HCT116 (cell line): ENCODE data around the gene FXYD1. TPM values are rescaled to one million over a fixed set of nuclear protein-coding genes. Genes with fewer than 3 reads are reported as not detected.

ENCODE experiments used
- ATAC-seq: fragments of 200-7000 bp; cut with Tn5 transposase; 2 replicates; pipeline ENCODE4 v1.9.1; 2020; ENCODE audit warnings: mild to moderate bottlenecking, moderate library complexity
- BruUV-seq: library from RNA; stranded (reverse); fragments of 400-500 nt; replicated peaks from 2 replicates; lab custom pipeline; 2021; lab: Mats Ljungman, UMichigan
- CTCF ChIA-PET: fragments of 300-600 bp; sonication (Branson Sonifier 250); formaldehyde crosslinking; loops from one replicate; lab custom pipeline; 2021; ENCODE audit warnings: antibody characterized with exemption; lab: Charles Lee
- POLR2A ChIA-PET: fragments of 300-600, 350-600 bp; sonication (Branson Sonifier 250); formaldehyde crosslinking; loops from one replicate; lab custom pipeline; 2021; ENCODE audit warnings: antibody characterized with exemption; lab: Charles Lee
- RAD21 ChIA-PET, 2 experiments: fragments of 300-600 bp; sonication (Branson Sonifier 250); formaldehyde crosslinking; loops; one replicate each; lab custom pipeline; 2023; ENCODE audit warnings: low total read pairs in 2 of 2; ENCODE audit not compliant: uncharacterized antibody in 2 of 2, unreplicated experiment in 2 of 2, low non-redundant PET in 1 of 2; lab: Charles Lee
- DNase-seq: peaks from one replicate; pipeline ENCODE4 v3.0.0-alpha.2; 2010; ENCODE audit warnings: low read depth, low spot score
- H2AFZ ChIP-seq: fragments of 200-600 bp; shearing (Covaris generic), sonication (generic); 2 replicates; pipeline ENCODE4 v1.6.1; 2017; ENCODE audit warnings: low read depth, mixed run types, mixed read lengths, antibody characterized with exemption, low read length; ENCODE audit not compliant: poor library complexity, severe bottlenecking
- H3K27ac ChIP-seq: 2 replicates; pipeline ENCODE4 v1.5.1; 2012; ENCODE audit warnings: low read depth, low read length
- H3K27me3 ChIP-seq: fragments of 200-600 bp; sonication (generic); 2 replicates; pipeline ENCODE4 v1.6.1; 2016; ENCODE audit warnings: mixed run types, low read length, mixed read lengths; ENCODE audit not compliant: insufficient read depth
- H3K36me3 ChIP-seq, 2 experiments: fragments of 200-500 bp in 1 of 2; fragments of 200-600 bp in 1 of 2; sonication (Bioruptor generic) in 1 of 2; sonication (generic) in 1 of 2; 2 replicates each; pipeline versions ENCODE4 v1.5.1 to v1.6.1; 2014 to 2016; ENCODE audit warnings: low read length in 2 of 2, inconsistent platforms in 1 of 2, mixed read lengths in 1 of 2, mixed run types in 1 of 2; ENCODE audit not compliant: insufficient read depth in 2 of 2, control insufficient read depth in 1 of 2
- H3K4me1 ChIP-seq, 2 experiments: fragments of 200-600 bp in 1 of 2; sonication (generic) in 1 of 2; 2 replicates each; pipeline versions ENCODE4 v1.5.1 to v1.6.1; 2012 to 2017; ENCODE audit warnings: low read length in 2 of 2, inconsistent platforms in 1 of 2, mild to moderate bottlenecking in 1 of 2, mixed read lengths in 1 of 2, mixed run types in 1 of 2, moderate library complexity in 1 of 2; ENCODE audit not compliant: insufficient read depth in 2 of 2, control insufficient read depth in 1 of 2
- H3K4me2 ChIP-seq: fragments of 200-600 bp; sonication (generic); 2 replicates; pipeline ENCODE4 v1.6.1; 2017; ENCODE audit warnings: mixed run types, low read length, mixed read lengths
- H3K4me3 ChIP-seq, 2 experiments: fragments of 200-600 bp in 1 of 2; sonication (generic) in 1 of 2; replicated peaks in 1 of 2; 2 replicates each; pipeline ENCODE4 v1.5.1; 2011 to 2016; ENCODE audit warnings: low read length in 2 of 2, control low read depth in 1 of 2, low read depth in 1 of 2, mild to moderate bottlenecking in 1 of 2, mixed read lengths in 1 of 2, mixed run types in 1 of 2
- H3K79me2 ChIP-seq: fragments of 200-600 bp; sonication (generic); 2 replicates; pipeline ENCODE4 v1.6.1; 2017; ENCODE audit warnings: mild to moderate bottlenecking, mixed run types, low read length, moderate library complexity, mixed read lengths; ENCODE audit not compliant: insufficient read depth
- H3K9ac ChIP-seq: fragments of 200-600 bp; sonication (generic); 2 replicates; pipeline ENCODE4 v1.6.1; 2016; ENCODE audit warnings: low read length, mixed read lengths
- H3K9me2 ChIP-seq: fragments of 200-600 bp; sonication (generic), shearing (Covaris generic); 2 replicates; pipeline ENCODE4 v1.6.1; 2017; ENCODE audit warnings: mixed run types, mild to moderate bottlenecking, moderate library complexity; ENCODE audit not compliant: insufficient read depth
- H3K9me3 ChIP-seq, 2 experiments: fragments of 200-500 bp in 1 of 2; fragments of 200-600 bp in 1 of 2; sonication (Bioruptor generic) in 1 of 2; sonication (generic) in 1 of 2; 2 replicates each; pipeline ENCODE4 v1.6.1; 2014 to 2017; ENCODE audit warnings: low read length in 2 of 2, mixed read lengths in 2 of 2, inconsistent platforms in 1 of 2, low read depth in 1 of 2, mild to moderate bottlenecking in 1 of 2, mixed run types in 1 of 2, moderate library complexity in 1 of 2; ENCODE audit not compliant: control insufficient read depth in 1 of 2, insufficient read depth in 1 of 2
- H4K20me1 ChIP-seq: fragments of 200-600 bp; sonication (generic), shearing (Covaris generic); 2 replicates; pipeline ENCODE4 v1.6.1; 2017; ENCODE audit warnings: mixed run types, mild to moderate bottlenecking, moderate library complexity; ENCODE audit not compliant: insufficient read depth
- CEBPB ChIP-seq: IDR thresholded peaks from 2 replicates; pipeline ENCODE4 v1.6.1; 2012; ENCODE audit warnings: low read depth
- EZH2phosphoT487 ChIP-seq: fragments of 200-600 bp; IDR thresholded peaks from 2 replicates; pipeline ENCODE4 v1.6.1; 2018; ENCODE audit warnings: antibody characterized with exemption, borderline replicate concordance
- JUND ChIP-seq: IDR thresholded peaks from 2 replicates; pipeline ENCODE4 v1.6.1; 2012
- POLR2A ChIP-seq: IDR thresholded peaks from 2 replicates; pipeline ENCODE4 v1.7.0; 2011; ENCODE audit warnings: borderline replicate concordance; ENCODE audit not compliant: insufficient read depth, insufficient read length; ENCODE audit errors: extremely low read depth
- RAD21 ChIP-seq: IDR thresholded peaks from 2 replicates; pipeline ENCODE4 v1.6.1; 2012; ENCODE audit warnings: low read depth, mild to moderate bottlenecking
- SIN3A ChIP-seq: IDR thresholded peaks from 2 replicates; pipeline ENCODE4 v1.6.1; 2012; ENCODE audit warnings: low read depth
- SP1 ChIP-seq: IDR thresholded peaks from 2 replicates; pipeline ENCODE4 v1.6.1; 2012; ENCODE audit warnings: low read depth
- TCF7L2 ChIP-seq: IDR thresholded peaks from 2 replicates; pipeline ENCODE4 v1.7.0; 2011; ENCODE audit warnings: borderline replicate concordance, inconsistent platforms; ENCODE audit not compliant: insufficient read depth, insufficient read length; ENCODE audit errors: extremely low read depth
- ZFX ChIP-seq: fragments of 450-650 bp; IDR thresholded peaks from 2 replicates; pipeline ENCODE4 v1.6.1; 2017
- intact Hi-C: fragments of 100-400 bp; cut with micrococcal nuclease; formaldehyde crosslinking; loops from 2 replicates; pipeline ENCODE4 v1.10.0; 2022
- total RNA-seq: library from RNA; stranded (reverse); gene quantifications from one replicate; pipeline ENCODE4 v1.2.1, GENCODE V29; 2021; ENCODE audit not compliant: unreplicated experiment
- TF ChIP-seq, protein P1 (sequence below): IDR thresholded peaks from 2 replicates; pipeline ENCODE4 v1.6.1; 2012
- TF ChIP-seq, protein P2 (sequence below): IDR thresholded peaks from 2 replicates; pipeline ENCODE4 v1.6.1; 2012; ENCODE audit warnings: low read depth
- TF ChIP-seq, protein P3 (sequence below): IDR thresholded peaks from 2 replicates; pipeline ENCODE4 v1.6.1; 2012
- TF ChIP-seq, protein P4 (sequence below), 3 experiments: fragments of 200-600 bp in 1 of 3; sonication (generic) in 1 of 3; IDR thresholded peaks in 2 of 3; conservative IDR thresholded peaks in 1 of 3; 2 replicates each; pipeline ENCODE4 v1.5.1; 2012 to 2017; ENCODE audit warnings: low read depth in 2 of 3, low read length in 2 of 3, antibody characterized with exemption in 1 of 3, borderline replicate concordance in 1 of 3, control low read depth in 1 of 3, mild to moderate bottlenecking in 1 of 3, mixed read lengths in 1 of 3, mixed run types in 1 of 3, moderate library complexity in 1 of 3; ENCODE audit not compliant: insufficient read depth in 1 of 3

FXYD1 gene
- total RNA-seq, 1 experiment from 2014 or later, result 7.8 TPM

DNA sequence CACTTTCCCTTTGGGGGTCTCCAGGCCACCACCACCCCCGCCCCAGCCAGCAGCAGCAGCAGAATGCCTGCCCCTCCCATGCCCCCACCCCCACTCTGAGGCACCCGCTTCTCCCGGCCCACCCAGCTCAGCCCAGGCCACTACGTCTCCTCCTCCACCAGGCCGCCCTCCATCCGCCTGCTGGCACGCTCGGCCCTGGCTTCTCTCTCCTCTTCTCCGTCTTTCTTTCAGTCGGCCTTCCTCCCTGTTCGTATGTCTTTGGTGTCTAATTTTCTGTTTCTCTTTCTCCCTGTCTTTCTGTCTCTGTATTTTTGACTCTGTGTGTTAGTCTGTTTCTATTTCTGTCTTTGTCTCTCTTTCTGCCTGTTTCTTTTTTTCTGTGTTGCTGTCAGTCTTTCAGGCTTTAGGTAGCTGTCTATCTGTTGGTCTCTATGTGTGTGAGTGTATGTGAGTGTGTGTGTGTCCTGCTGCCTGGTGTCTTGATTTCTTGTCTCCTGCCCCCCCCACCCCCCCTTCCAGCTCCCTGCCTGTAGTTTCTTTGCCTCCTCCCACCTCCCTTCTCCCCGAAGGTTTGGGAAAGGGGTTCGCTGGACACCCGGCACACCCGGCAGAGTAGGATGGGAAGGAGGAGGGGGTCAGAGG is 3.9 kb upstream of the FXYD1 start, which contains the start of gene LGI4:
Gene LGI4, minus strand, starts transcription at position 459 of the 642 bp plus-strand sequence. Its CDS starts 379 bp downstream, at position 80.
- DNase-seq, result no peak
- no peaks in the 10 kb centered on the region for H3K9me2 ChIP-seq
- 0 out of 2 replicates have a peak, but pooled peaks have one; percentile 10 for ATAC-seq
- H2AFZ ChIP-seq, result no peak within 1 kb of the TSS
- TF ChIP-seq, protein P1, sequence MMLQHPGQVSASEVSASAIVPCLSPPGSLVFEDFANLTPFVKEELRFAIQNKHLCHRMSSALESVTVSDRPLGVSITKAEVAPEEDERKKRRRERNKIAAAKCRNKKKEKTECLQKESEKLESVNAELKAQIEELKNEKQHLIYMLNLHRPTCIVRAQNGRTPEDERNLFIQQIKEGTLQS, result no peak
- TF ChIP-seq, protein P2, sequence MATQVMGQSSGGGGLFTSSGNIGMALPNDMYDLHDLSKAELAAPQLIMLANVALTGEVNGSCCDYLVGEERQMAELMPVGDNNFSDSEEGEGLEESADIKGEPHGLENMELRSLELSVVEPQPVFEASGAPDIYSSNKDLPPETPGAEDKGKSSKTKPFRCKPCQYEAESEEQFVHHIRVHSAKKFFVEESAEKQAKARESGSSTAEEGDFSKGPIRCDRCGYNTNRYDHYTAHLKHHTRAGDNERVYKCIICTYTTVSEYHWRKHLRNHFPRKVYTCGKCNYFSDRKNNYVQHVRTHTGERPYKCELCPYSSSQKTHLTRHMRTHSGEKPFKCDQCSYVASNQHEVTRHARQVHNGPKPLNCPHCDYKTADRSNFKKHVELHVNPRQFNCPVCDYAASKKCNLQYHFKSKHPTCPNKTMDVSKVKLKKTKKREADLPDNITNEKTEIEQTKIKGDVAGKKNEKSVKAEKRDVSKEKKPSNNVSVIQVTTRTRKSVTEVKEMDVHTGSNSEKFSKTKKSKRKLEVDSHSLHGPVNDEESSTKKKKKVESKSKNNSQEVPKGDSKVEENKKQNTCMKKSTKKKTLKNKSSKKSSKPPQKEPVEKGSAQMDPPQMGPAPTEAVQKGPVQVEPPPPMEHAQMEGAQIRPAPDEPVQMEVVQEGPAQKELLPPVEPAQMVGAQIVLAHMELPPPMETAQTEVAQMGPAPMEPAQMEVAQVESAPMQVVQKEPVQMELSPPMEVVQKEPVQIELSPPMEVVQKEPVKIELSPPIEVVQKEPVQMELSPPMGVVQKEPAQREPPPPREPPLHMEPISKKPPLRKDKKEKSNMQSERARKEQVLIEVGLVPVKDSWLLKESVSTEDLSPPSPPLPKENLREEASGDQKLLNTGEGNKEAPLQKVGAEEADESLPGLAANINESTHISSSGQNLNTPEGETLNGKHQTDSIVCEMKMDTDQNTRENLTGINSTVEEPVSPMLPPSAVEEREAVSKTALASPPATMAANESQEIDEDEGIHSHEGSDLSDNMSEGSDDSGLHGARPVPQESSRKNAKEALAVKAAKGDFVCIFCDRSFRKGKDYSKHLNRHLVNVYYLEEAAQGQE, result no peak
- TF ChIP-seq SIN3A (no peak), POLR2A (no peak), ZFX (no peak), CEBPB (no peak), SP1 (no peak), TCF7L2 (no peak), RAD21 (no peak), JUND (no peak), EZH2phosphoT487 (no peak)
- TF ChIP-seq, protein P3, sequence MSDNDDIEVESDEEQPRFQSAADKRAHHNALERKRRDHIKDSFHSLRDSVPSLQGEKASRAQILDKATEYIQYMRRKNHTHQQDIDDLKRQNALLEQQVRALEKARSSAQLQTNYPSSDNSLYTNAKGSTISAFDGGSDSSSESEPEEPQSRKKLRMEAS, result no peak
- TF ChIP-seq, protein P4, sequence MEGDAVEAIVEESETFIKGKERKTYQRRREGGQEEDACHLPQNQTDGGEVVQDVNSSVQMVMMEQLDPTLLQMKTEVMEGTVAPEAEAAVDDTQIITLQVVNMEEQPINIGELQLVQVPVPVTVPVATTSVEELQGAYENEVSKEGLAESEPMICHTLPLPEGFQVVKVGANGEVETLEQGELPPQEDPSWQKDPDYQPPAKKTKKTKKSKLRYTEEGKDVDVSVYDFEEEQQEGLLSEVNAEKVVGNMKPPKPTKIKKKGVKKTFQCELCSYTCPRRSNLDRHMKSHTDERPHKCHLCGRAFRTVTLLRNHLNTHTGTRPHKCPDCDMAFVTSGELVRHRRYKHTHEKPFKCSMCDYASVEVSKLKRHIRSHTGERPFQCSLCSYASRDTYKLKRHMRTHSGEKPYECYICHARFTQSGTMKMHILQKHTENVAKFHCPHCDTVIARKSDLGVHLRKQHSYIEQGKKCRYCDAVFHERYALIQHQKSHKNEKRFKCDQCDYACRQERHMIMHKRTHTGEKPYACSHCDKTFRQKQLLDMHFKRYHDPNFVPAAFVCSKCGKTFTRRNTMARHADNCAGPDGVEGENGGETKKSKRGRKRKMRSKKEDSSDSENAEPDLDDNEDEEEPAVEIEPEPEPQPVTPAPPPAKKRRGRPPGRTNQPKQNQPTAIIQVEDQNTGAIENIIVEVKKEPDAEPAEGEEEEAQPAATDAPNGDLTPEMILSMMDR (IDR thresholded peaks at IDR 0.05 in 2 of 3, conservative IDR thresholded peaks at IDR 0.05 in 1 of 3; ENCODE audit: borderline replicate concordance in 1 of 3, insufficient read depth in 1 of 3, low read depth in 2 of 3, low read length in 2 of 3), result no peak
- TF ChIP-seq, all 23 proteins: peak for 0
- RAD21 ChIA-PET, result no interaction called here
- POLR2A ChIA-PET, result no interaction called here
- Histone ChIP-seq H3K4me1 (no peaks in the 10 kb centered on the region), H3K36me3 (no peaks in the 10 kb centered on the region), H3K9ac (no peak within 1 kb of the TSS), H4K20me1 (no peaks in the 10 kb centered on the region), H3K27ac (no peak within 1 kb of the TSS), H3K4me3 (no peak within 1 kb of the TSS), H3K79me2 (no peaks in the 10 kb centered on the region), H3K27me3 (no peaks in the 10 kb centered on the region), H3K4me2 (no peak within 1 kb of the TSS), H3K9me3 (no peaks in the 10 kb centered on the region)
- no TSS peak for BruUV-seq
- CTCF ChIA-PET, result interaction anchor here (1.2 to 4.1 kb wide), 5 partner anchors 8 to 67 kb away, joined by 3 to 28 read pairs (median 7); partner anchors contain the start of gene FXYD3
- intact Hi-C loops, result loop anchor here (1.0 to 10.0 kb wide), 2 partner anchors 67 to 160 kb away; no protein-coding TSS in a partner anchor
